GM12864 (cell line): ENCODE data around the gene VSNL1.
"Not testable (repeated sequence)": the region's sequence is repeated elsewhere in the genome, so short reads cannot be mapped to it uniquely, and the experiment has no call there.

Source experiments
- DNase-seq: peaks from one replicate; pipeline ENCODE4 v3.0.0-alpha.2; 2011; ENCODE audit warnings: low read depth
- H3K4me3 ChIP-seq: 2 replicates; pipeline ENCODE4 v1.5.1; 2011; ENCODE audit warnings: mild to moderate bottlenecking, low read depth, low read length, control low read depth
- CTCF ChIP-seq: IDR thresholded peaks from 2 replicates; pipeline ENCODE4 v1.5.1; 2011; ENCODE audit warnings: low read depth, mild to moderate bottlenecking, moderate library complexity, low read length, control low read depth, inconsistent platforms; ENCODE audit errors: missing control alignments

Gene VSNL1

GRCh38 chr2:17547237-17547636 is 6.7 kb downstream of the VSNL1 start:
- TF ChIP-seq CTCF = no peak
- no peak for DNase-seq
- H3K4me3 ChIP-seq = no peak overlapping the region

GRCh38 chr2:17547737-17548136 is 7.2 kb downstream of the VSNL1 start:
- no peak for DNase-seq
- no peak for TF ChIP-seq CTCF
- H3K4me3 ChIP-seq = no peak overlapping the region

GRCh38 chr2:17550907-17551306 is 10.4 kb downstream of the VSNL1 start:
- DNase-seq = no peak
- no peak overlapping the region for H3K4me3 ChIP-seq
- no peak for TF ChIP-seq CTCF

- DNase-seq = no peak
- H3K4me3 ChIP-seq = no peak overlapping the region
- TF ChIP-seq CTCF = no peak
Observed at GRCh38 chr2:17555150-17555549, 14.7 kb downstream of the VSNL1 start.

- TF ChIP-seq CTCF = no peak
Observed at GRCh38 chr2:17557596-17557995, 17.1 kb downstream of the VSNL1 start.

GRCh38 chr2:17558053-17558452 is 17.6 kb downstream of the VSNL1 start:
- H3K4me3 ChIP-seq = no peak overlapping the region
- DNase-seq = no peak
- TF ChIP-seq CTCF = no peak

More at GRCh38 chr2:17557596-17557995, 17.1 kb downstream of the VSNL1 start:
- no peak overlapping the region for H3K4me3 ChIP-seq
- DNase-seq = no peak

- DNase-seq = no peak
- no peak overlapping the region for H3K4me3 ChIP-seq
- TF ChIP-seq CTCF = no peak
Observed at GRCh38 chr2:17558878-17559277, 18.4 kb downstream of the VSNL1 start.

GRCh38 chr2:17565726-17566125 is 25.2 kb downstream of the VSNL1 start:
- H3K4me3 ChIP-seq, DNase-seq: not testable (repeated sequence)
